ENCODE results near the gene COL1A2.

The COL1A2 gene

GRCh38 chr7:94394437-94395140 is at the start of gene COL1A2:
COL1A2 (plus strand) TSS chr7:94394895; CDS start chr7:94395032, 137 bp downstream.
- H3K4me3 ChIP-seq (ENCODE audit: low read depth, low read length): no peak within 1 kb of the TSS
- TF ChIP-seq, protein P1, sequence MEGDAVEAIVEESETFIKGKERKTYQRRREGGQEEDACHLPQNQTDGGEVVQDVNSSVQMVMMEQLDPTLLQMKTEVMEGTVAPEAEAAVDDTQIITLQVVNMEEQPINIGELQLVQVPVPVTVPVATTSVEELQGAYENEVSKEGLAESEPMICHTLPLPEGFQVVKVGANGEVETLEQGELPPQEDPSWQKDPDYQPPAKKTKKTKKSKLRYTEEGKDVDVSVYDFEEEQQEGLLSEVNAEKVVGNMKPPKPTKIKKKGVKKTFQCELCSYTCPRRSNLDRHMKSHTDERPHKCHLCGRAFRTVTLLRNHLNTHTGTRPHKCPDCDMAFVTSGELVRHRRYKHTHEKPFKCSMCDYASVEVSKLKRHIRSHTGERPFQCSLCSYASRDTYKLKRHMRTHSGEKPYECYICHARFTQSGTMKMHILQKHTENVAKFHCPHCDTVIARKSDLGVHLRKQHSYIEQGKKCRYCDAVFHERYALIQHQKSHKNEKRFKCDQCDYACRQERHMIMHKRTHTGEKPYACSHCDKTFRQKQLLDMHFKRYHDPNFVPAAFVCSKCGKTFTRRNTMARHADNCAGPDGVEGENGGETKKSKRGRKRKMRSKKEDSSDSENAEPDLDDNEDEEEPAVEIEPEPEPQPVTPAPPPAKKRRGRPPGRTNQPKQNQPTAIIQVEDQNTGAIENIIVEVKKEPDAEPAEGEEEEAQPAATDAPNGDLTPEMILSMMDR (IDR thresholded peaks at IDR 0.05; ENCODE audit: borderline replicate concordance, insufficient read depth, low read depth, low read length): no peak

- H3K4me3 ChIP-seq (ENCODE audit: low read depth, low read length): no peak overlapping the region
- TF ChIP-seq, protein P1 (IDR thresholded peaks at IDR 0.05; ENCODE audit: borderline replicate concordance, insufficient read depth, low read depth, low read length): no peak
Observed at GRCh38 chr7:94345907-94346306, 48.8 kb upstream of the COL1A2 start.

GRCh38 chr7:94348142-94348541 is 46.6 kb upstream of the COL1A2 start:
- TF ChIP-seq, protein P1 (IDR thresholded peaks at IDR 0.05; ENCODE audit: borderline replicate concordance, insufficient read depth, low read depth, low read length): no peak
- H3K4me3 ChIP-seq (ENCODE audit: low read depth, low read length): no peak overlapping the region

GRCh38 chr7:94350734-94351133 is 44.0 kb upstream of the COL1A2 start:
- H3K4me3 ChIP-seq (ENCODE audit: low read depth, low read length): no peak overlapping the region
- TF ChIP-seq, protein P1 (IDR thresholded peaks at IDR 0.05; ENCODE audit: borderline replicate concordance, insufficient read depth, low read depth, low read length): no peak

GRCh38 chr7:94351703-94352102 is 43.0 kb upstream of the COL1A2 start:
- TF ChIP-seq, protein P1 (IDR thresholded peaks at IDR 0.05; ENCODE audit: borderline replicate concordance, insufficient read depth, low read depth, low read length): no peak
- no peak overlapping the region for H3K4me3 ChIP-seq (ENCODE audit: low read depth, low read length)

- H3K4me3 ChIP-seq (ENCODE audit: low read depth, low read length): no peak overlapping the region
- TF ChIP-seq, protein P1 (IDR thresholded peaks at IDR 0.05; ENCODE audit: borderline replicate concordance, insufficient read depth, low read depth, low read length): no peak
Observed at GRCh38 chr7:94352887-94353286, 41.8 kb upstream of the COL1A2 start.

DNA sequence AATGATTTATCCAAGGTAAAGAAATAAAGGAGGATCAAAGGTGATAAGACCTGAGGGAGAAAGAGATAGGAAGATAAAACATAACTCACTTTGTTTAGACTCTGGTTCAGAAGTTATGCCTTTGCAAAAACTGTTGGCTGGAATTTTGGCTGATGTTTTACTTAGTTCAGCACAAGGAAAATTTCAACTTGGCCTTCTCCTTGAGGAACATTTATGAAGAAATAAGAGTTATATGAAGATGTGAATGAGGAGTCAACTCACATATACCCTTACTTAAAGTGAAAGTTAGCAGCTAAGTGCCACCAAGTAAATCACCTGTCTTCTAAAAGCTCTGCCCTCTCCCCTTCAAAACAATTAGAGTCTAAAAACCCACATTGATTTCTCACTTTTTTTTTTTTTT is 39.7 kb upstream of the COL1A2 start:
- H3K4me3 ChIP-seq (ENCODE audit: low read depth, low read length): no peak overlapping the region
- TF ChIP-seq, protein P1 (IDR thresholded peaks at IDR 0.05; ENCODE audit: borderline replicate concordance, insufficient read depth, low read depth, low read length): no peak

Data from GM12875 (cell line).